ENCODE data around the gene INAFM2.

The INAFM2 gene

DNA sequence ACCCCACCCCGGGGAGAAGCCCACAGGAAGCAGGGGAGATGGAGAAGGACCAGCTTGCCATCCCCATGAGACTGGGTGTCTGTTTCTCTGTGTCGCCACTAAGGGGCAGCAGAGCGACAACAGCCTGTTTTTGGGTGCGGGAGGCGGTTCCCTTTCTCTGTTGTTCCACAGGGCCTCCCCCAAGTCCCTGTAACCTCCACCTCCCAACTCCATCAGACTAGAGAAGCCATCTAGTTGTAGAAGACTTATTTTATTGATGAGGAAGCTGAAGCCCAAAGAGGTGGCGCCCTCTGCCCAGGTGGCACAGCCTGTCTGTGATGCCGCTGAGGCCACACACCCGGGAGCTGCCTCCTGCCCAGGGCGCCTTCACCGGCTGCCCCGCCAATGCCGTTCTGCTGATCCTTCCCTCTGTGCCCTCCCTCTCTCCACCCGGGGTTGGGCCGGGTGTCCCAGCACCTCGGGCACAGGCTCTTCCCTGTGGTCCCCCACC lies 21.2 kb downstream of the INAFM2 start:
- H3K9me3 Mint-ChIP-seq = no peaks in the 10 kb centered on the region
- H3K27me3 Mint-ChIP-seq (ENCODE audit: low read depth) = no peaks in the 10 kb centered on the region
- H3K4me1 Mint-ChIP-seq (ENCODE audit: low read depth) = peaks cover 1% of the 10 kb centered on the region
- H3K4me3 Mint-ChIP-seq = no peak overlapping the region
- no peaks in the 10 kb centered on the region for H3K36me3 Mint-ChIP-seq (ENCODE audit: low read depth)
- H3K27ac Mint-ChIP-seq = no peak overlapping the region

DNA sequence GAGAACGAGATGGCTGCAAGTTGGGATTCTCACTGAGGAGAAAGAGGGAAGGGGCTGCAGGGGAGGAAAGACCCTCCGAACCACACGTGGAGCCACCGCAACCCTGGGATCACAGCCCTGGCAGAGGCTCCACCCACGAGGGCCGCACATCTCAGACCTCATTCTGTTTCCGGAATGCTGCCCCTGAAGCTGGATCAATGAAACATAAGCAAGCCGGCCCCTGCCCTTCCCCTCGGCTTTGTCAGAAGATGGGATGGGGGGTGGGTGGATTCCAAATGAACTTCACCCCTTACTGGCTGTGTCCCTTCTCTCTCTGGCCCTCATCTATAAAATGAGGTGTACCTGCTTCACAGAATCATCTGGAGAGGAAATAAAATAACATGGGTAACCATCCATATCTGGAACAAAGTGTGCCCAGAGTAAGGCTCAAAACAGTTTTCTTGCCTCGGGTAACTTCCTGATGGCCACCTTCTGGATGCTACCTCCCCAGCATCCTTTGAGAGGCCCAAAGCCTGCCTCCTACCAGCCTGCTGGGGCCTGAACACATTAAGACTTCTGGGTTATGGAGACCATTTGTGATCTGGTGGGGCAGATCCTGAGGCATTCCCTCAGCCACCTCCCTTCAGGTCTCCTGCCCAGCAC lies 21.9 kb downstream of the INAFM2 start:
- Mint-ChIP-seq H3K27ac (no peak overlapping the region), H3K4me1 (ENCODE audit: low read depth) (peaks cover 1% of the 10 kb centered on the region), H3K4me3 (no peak overlapping the region), H3K27me3 (ENCODE audit: low read depth) (no peaks in the 10 kb centered on the region), H3K36me3 (ENCODE audit: low read depth) (no peaks in the 10 kb centered on the region), H3K9me3 (no peaks in the 10 kb centered on the region)

DNA sequence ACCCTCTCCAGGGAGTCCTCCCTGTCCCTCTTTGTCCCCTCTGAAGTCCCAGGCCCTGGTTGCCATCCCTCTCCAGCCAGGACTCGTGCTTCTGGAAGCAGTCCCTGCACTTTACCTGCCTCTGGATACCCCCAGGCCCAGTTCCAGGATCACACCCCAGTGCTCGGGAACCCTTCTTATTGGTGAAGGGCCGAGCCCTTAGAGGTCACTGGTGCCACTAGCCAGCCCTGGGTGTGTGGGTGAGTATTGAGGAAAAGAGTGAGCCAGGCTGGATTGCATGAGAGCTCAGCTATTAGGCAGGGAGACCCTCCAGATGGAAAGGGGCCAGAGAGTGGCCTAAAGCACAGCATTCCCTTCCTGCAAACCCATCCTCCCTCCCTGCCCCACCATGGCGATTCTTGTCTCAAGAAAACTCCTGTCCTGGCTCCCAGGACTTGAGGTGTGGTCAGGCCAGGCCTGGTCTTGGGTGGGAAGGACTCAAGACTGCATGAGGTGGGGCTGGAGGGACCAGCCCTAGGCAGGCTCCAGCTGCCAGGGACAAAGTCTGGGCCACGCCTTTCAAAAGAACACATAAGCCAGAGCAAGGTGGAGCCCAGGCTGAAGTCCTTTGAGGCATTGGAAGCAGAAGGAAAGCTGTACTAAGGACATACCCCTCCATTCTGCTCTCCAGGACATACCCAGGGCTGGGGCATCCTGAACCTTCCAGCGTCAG lies 22.5 kb downstream of the INAFM2 start:
- Mint-ChIP-seq H3K4me1 (ENCODE audit: low read depth) (peaks cover 1% of the 10 kb centered on the region), H3K9me3 (no peaks in the 10 kb centered on the region), H3K27ac (no peak overlapping the region), H3K27me3 (ENCODE audit: low read depth) (no peaks in the 10 kb centered on the region), H3K36me3 (ENCODE audit: low read depth) (no peaks in the 10 kb centered on the region), H3K4me3 (no peak overlapping the region)

GRCh38 chr15:40346579-40347558 lies 23.4 kb downstream of the INAFM2 start:
- H3K36me3 Mint-ChIP-seq (ENCODE audit: low read depth) = no peaks in the 10 kb centered on the region
- H3K4me1 Mint-ChIP-seq (ENCODE audit: low read depth) = peaks cover 1% of the 10 kb centered on the region
- H3K9me3 Mint-ChIP-seq = no peaks in the 10 kb centered on the region
- H3K27me3 Mint-ChIP-seq (ENCODE audit: low read depth) = no peaks in the 10 kb centered on the region
- no peak overlapping the region for H3K27ac Mint-ChIP-seq
- H3K4me3 Mint-ChIP-seq = no peak overlapping the region

- Mint-ChIP-seq H3K27ac (no peak overlapping the region), H3K4me1 (ENCODE audit: low read depth) (peaks cover 1% of the 10 kb centered on the region), H3K27me3 (ENCODE audit: low read depth) (peaks cover 6% of the 10 kb centered on the region), H3K9me3 (no peaks in the 10 kb centered on the region), H3K4me3 (no peak overlapping the region), H3K36me3 (ENCODE audit: low read depth) (no peaks in the 10 kb centered on the region)
Measured at GRCh38 chr15:40347559-40348473, 24.3 kb downstream of the INAFM2 start.

- Mint-ChIP-seq H3K27me3 (ENCODE audit: low read depth) (peaks cover 12% of the 10 kb centered on the region), H3K27ac (no peak overlapping the region), H3K4me1 (ENCODE audit: low read depth) (peaks cover 1% of the 10 kb centered on the region), H3K36me3 (ENCODE audit: low read depth) (no peaks in the 10 kb centered on the region), H3K9me3 (no peaks in the 10 kb centered on the region), H3K4me3 (no peak overlapping the region)
Measured at GRCh38 chr15:40348474-40348870, 25.0 kb downstream of the INAFM2 start.

GRCh38 chr15:40349163-40349562 lies 25.7 kb downstream of the INAFM2 start:
- no peaks in the 10 kb centered on the region for H3K36me3 Mint-ChIP-seq (ENCODE audit: low read depth)
- no peaks in the 10 kb centered on the region for H3K9me3 Mint-ChIP-seq
- H3K4me1 Mint-ChIP-seq (ENCODE audit: low read depth) = peaks cover 1% of the 10 kb centered on the region
- H3K4me3 Mint-ChIP-seq = no peak overlapping the region
- H3K27ac Mint-ChIP-seq = no peak overlapping the region
- peaks cover 19% of the 10 kb centered on the region for H3K27me3 Mint-ChIP-seq (ENCODE audit: low read depth)

DNA sequence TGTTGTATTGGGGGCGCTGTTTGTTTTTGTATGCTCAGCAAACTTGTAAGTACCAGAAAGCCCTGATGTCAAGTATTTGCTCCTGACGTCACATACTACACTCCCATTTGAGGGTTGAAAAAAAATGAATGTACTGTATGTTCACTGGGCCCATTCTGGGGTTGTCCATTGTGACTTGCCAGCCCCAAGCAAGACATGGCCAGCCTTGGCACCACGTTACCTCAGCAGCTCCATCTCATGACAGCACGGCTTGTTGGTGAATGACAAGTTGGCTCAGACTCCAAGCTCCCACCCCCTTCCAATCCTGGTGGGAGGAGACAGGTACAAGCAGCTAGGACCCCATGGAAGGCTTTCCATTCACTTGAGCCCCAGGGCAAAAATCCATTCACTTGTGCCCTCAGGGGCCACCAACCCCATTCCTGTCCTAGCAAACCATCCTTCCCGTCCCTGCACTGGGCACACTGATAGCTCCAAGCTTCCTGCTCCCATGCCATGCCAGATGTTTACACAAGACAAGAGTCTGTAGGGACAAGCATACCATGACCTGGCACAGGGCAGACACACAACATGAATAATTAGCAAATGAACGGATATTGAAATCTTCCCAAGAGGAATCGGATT lies 28.9 kb downstream of the INAFM2 start:
- H3K4me1 Mint-ChIP-seq (ENCODE audit: low read depth) = peaks cover 3% of the 10 kb centered on the region
- no peak overlapping the region for H3K4me3 Mint-ChIP-seq
- no peaks in the 10 kb centered on the region for H3K36me3 Mint-ChIP-seq (ENCODE audit: low read depth)

DNA sequence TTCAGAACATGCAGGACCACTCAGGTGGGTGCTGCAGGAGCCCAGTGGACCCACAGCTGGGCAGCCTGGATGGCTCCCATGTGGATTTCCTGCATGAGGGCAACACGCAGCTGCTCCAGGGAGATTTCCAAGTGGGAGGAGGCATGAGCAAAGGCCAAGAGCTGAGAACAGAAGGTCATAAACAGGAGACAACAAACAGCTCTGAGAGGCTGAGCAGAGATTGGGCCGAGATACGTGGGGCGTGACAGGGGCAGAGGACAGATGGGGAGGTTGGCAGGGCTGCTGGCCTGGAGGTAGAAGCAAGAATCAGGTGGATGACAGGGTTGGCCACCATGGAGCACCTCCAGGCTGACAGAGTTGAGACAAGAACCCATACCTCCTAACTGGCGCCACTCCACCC lies 30.2 kb downstream of the INAFM2 start:
- no peak overlapping the region for H3K4me3 Mint-ChIP-seq
- peaks cover 35% of the 10 kb centered on the region for H3K27me3 Mint-ChIP-seq (ENCODE audit: low read depth)
- H3K36me3 Mint-ChIP-seq (ENCODE audit: low read depth) = no peaks in the 10 kb centered on the region
- peaks cover 5% of the 10 kb centered on the region for H3K4me1 Mint-ChIP-seq (ENCODE audit: low read depth)
- H3K27ac Mint-ChIP-seq = no peak overlapping the region
- no peaks in the 10 kb centered on the region for H3K9me3 Mint-ChIP-seq

More for the DNA sequence above, 28.9 kb downstream of the INAFM2 start:
- no peak overlapping the region for H3K27ac Mint-ChIP-seq
- peaks cover 35% of the 10 kb centered on the region for H3K27me3 Mint-ChIP-seq (ENCODE audit: low read depth)
- H3K9me3 Mint-ChIP-seq = no peaks in the 10 kb centered on the region

DNA sequence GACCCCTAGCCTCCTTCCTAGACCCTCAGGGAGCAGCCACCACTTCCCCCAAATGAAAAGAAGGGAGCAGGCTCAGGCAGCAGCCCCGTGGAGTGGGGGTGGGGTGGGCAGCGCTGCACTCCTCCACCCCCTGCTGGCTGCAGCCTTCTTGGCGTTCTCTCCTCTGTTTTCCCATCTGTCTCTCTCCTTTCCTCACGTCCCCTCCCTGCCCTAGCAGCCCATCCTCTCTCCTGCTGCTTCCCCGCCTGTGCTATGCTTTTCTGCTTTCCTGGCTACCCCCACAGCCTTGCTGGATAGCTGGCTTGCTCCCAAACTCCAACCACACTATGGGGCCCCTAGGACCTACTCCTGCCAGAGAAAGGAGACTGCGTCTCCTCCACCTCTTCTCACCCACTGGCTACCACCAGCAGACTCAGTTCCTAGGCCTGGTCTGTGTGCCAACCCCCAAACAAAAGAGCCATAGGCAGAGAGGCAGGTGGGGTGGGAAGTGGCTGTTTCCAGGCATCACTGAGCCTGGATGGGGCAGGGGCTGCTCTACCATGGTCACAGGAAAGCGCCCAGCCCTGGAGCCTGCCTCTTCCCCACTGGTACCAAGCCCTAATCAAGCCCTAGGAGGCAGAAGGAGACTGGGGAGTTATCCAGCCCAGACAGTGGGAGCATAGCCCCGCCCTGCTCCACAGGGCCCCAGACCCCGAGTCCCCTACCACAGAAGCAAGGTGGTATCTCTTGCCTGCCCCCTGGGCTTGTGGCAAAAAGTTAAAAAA lies 31.1 kb downstream of the INAFM2 start:
- Mint-ChIP-seq H3K27me3 (ENCODE audit: low read depth) (peaks cover 39% of the 10 kb centered on the region), H3K4me3 (no peak overlapping the region), H3K27ac (no peak overlapping the region), H3K9me3 (no peaks in the 10 kb centered on the region), H3K36me3 (ENCODE audit: low read depth) (no peaks in the 10 kb centered on the region), H3K4me1 (ENCODE audit: low read depth) (peaks cover 6% of the 10 kb centered on the region)

DNA sequence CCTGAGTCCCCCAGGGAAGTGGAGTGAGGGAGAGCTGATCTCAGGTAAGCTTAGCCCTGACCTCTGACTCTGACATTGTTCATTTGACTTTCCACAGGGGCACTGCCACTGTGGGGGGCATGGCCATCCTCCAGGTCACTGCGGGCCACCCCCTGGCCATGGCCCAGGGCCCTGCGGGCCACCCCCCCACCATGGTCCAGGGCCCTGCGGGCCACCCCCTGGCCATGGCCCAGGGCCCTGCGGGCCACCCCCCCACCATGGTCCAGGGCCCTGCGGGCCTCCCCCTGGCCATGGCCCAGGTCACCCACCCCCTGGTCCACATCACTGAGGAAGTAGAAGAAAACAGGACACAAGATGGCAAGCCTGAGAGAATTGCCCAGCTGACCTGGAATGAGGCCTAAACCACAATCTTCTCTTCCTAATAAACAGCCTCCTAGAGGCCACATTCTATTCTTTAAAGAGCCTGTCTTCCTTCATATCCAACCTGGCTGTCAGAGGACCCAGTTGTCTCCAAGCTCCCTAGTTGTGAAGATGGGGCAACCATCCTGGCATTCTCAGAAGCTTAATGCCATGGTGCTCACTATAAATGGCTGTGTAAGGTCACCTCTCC lies 32.6 kb downstream of the INAFM2 start:
- H3K4me3 Mint-ChIP-seq = no peak overlapping the region
- no peak overlapping the region for H3K27ac Mint-ChIP-seq
- H3K9me3 Mint-ChIP-seq = no peaks in the 10 kb centered on the region
- H3K27me3 Mint-ChIP-seq (ENCODE audit: low read depth) = peaks cover 39% of the 10 kb centered on the region
- no peaks in the 10 kb centered on the region for H3K36me3 Mint-ChIP-seq (ENCODE audit: low read depth)
- peaks cover 6% of the 10 kb centered on the region for H3K4me1 Mint-ChIP-seq (ENCODE audit: low read depth)

- Mint-ChIP-seq H3K4me1 (ENCODE audit: low read depth) (peaks cover 6% of the 10 kb centered on the region), H3K36me3 (ENCODE audit: low read depth) (no peaks in the 10 kb centered on the region), H3K27me3 (ENCODE audit: low read depth) (peaks cover 38% of the 10 kb centered on the region), H3K27ac (no peak overlapping the region), H3K9me3 (no peaks in the 10 kb centered on the region), H3K4me3 (peak overlapping the region; percentile 22)
Measured at GRCh38 chr15:40357246-40357645, 33.8 kb downstream of the INAFM2 start.
